Neural cell (in vitro differentiated cells): ENCODE results near the gene SRSF12.

ENCODE experiments used
- EP300 ChIP-seq: fragments of 450-650 bp; conservative IDR thresholded peaks from 2 replicates; pipeline ENCODE4 v1.6.1; 2014; ENCODE audit warnings: antibody characterized with exemption, mild to moderate bottlenecking, moderate library complexity; ENCODE audit not compliant: poor library complexity, severe bottlenecking
- SMC3 ChIP-seq: fragments of 450-650 bp; conservative IDR thresholded peaks from 2 replicates; pipeline ENCODE4 v1.6.1; 2014; ENCODE audit warnings: antibody characterized with exemption, mild to moderate bottlenecking, moderate library complexity; ENCODE audit not compliant: poor library complexity

GRCh38 chr6:89134723-89135122 lies 16.9 kb upstream of the SRSF12 start:
- TF ChIP-seq SMC3: no peak
- no peak for TF ChIP-seq EP300
